Transverse colon (tissue), 4 donors: ENCODE data around the gene CADM1. TPM values are rescaled to one million over a fixed set of nuclear protein-coding genes. Genes with fewer than 3 reads are reported as not detected.

Experiments
- DNase-seq: peaks from one replicate; pipeline ENCODE4 v3.0.0-alpha.2; 2019
- H3K27ac ChIP-seq, 4 donors: fragments of 200-600 bp; sonication (generic); 2 replicates each; pipeline ENCODE4 v1.5.1; 2016 to 2018; ENCODE audit warnings: inconsistent platforms in 4 of 4
- H3K27me3 ChIP-seq: fragments of 200-600 bp; sonication (generic); 2 replicates; pipeline ENCODE4 v1.5.1; 2017; ENCODE audit warnings: inconsistent platforms
- H3K36me3 ChIP-seq, 4 donors: fragments of 200-600 bp; sonication (generic); 2 replicates each; pipeline ENCODE4 v1.5.1; 2017 to 2019; ENCODE audit warnings: inconsistent platforms in 4 of 4
- H3K4me1 ChIP-seq, 4 donors: fragments of 200-600 bp; sonication (generic); 2 replicates each; pipeline ENCODE4 v1.5.1; 2017 to 2020; ENCODE audit warnings: inconsistent platforms in 4 of 4
- H3K4me3 ChIP-seq, 4 donors: fragments of 200-600 bp; sonication (generic); 1 replicate in 1 of 4; 2 replicates in 3 of 4; pipeline versions ENCODE4 v1.5.1 to v1.6.1; 2017 to 2019; ENCODE audit warnings: inconsistent platforms in 4 of 4
- H3K9me3 ChIP-seq, 2 donors: fragments of 200-600 bp; sonication (generic); 2 replicates each; pipeline ENCODE4 v1.5.1; 2017 to 2019; ENCODE audit warnings: inconsistent platforms in 2 of 2
- EP300 ChIP-seq: sonication (generic); formaldehyde crosslinking; IDR thresholded peaks from one replicate; pipeline ENCODE4 v1.6.1; 2017; ENCODE audit warnings: antibody characterized with exemption, low read depth
- POLR2A ChIP-seq: fragments of 450-650 bp; IDR thresholded peaks from one replicate; pipeline ENCODE4 v1.6.1; 2016; ENCODE audit warnings: antibody characterized with exemption, mild to moderate bottlenecking, moderate library complexity
- POLR2AphosphoS5 ChIP-seq, 3 donors: sonication (generic); formaldehyde crosslinking; IDR thresholded peaks; one replicate each; pipeline ENCODE4 v1.6.1; 2016; ENCODE audit warnings: antibody characterized with exemption in 3 of 3
- WGBS, 2 donors: methylation state at CpG; one replicate each; pipeline ENCODE4 v1.1.5; 2018; ENCODE audit warnings: low coverage in 1 of 2; 5-methylcytosine and 5-hydroxymethylcytosine counted together
- in situ Hi-C, 4 donors: fragments of 200-750 bp; cut with MboI; loops; one replicate each; pipeline versions ENCODE4 v1.15.0 to v1.15.1; 2017; ENCODE audit warnings: low sequenced_read_pairs in 3 of 4, low pct_ligation_motif_present in 1 of 4, low pct_unique_long_range_greater_than_20kb in 1 of 4
- intact Hi-C: fragments of 100-400 bp; cut with DNase I; formaldehyde crosslinking; loops from one replicate; pipeline ENCODE4 v1.15.1; 2023; ENCODE audit warnings: low total_unique reads
- total RNA-seq, 4 donors: library from RNA; depleted of rRNA; stranded (reverse); fragments of >200 nt; gene quantifications; one replicate each; pipeline ENCODE4 v1.1.0, GENCODE V29; 2016
- TF ChIP-seq, protein P1 (sequence below), 5 experiments: fragments of 200-600 bp in 3 of 5; fragments of 450-650 bp in 2 of 5; sonication (generic) in 3 of 5; IDR thresholded peaks; 1 replicate in 2 of 5; 2 replicates in 3 of 5; pipeline ENCODE4 v1.5.1; 2016 to 2017; ENCODE audit warnings: antibody characterized with exemption in 5 of 5, inconsistent platforms in 3 of 5, mild to moderate bottlenecking in 2 of 5, moderate library complexity in 1 of 5

CADM1 gene
- total RNA-seq, 4 donors from 2014 or later = 2.8 to 6.4 (median 3.7) TPM

DNA sequence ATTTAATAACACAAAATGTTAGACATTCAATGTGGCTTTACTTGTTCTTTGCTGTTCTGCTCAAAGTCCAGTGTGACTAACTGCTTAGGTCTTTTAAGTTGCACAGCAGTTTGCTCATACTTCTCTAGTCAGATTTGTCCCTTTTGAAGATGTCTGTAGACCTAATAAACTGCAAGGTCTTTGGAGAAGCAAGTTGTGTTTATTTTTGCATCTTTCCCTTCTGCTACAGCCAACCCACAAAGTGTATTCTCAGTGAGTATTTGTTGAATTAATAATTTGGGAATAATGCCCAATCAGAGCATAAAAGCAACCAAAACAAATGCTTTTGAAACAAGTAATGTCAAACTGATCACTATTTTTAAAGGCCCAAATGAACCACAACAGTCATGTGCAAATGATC lies 312.5 kb downstream of the CADM1 start:
- no peaks in the 10 kb centered on the region for H3K4me1 ChIP-seq
- no peak overlapping the region for H3K27ac ChIP-seq
- in situ Hi-C loops (no loop called here), intact Hi-C loops (no loop called here)
- no peaks in the 10 kb centered on the region for H3K27me3 ChIP-seq
- DNase-seq = no peak
- no peaks in the 10 kb centered on the region for H3K9me3 ChIP-seq
- TF ChIP-seq POLR2A = no peak
- no peak for TF ChIP-seq EP300
- TF ChIP-seq, protein P1, sequence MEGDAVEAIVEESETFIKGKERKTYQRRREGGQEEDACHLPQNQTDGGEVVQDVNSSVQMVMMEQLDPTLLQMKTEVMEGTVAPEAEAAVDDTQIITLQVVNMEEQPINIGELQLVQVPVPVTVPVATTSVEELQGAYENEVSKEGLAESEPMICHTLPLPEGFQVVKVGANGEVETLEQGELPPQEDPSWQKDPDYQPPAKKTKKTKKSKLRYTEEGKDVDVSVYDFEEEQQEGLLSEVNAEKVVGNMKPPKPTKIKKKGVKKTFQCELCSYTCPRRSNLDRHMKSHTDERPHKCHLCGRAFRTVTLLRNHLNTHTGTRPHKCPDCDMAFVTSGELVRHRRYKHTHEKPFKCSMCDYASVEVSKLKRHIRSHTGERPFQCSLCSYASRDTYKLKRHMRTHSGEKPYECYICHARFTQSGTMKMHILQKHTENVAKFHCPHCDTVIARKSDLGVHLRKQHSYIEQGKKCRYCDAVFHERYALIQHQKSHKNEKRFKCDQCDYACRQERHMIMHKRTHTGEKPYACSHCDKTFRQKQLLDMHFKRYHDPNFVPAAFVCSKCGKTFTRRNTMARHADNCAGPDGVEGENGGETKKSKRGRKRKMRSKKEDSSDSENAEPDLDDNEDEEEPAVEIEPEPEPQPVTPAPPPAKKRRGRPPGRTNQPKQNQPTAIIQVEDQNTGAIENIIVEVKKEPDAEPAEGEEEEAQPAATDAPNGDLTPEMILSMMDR (IDR thresholded peaks at IDR 0.05) = no peak
- TF ChIP-seq POLR2AphosphoS5 (IDR thresholded peaks at IDR 0.05) = no peak
- H3K4me3 ChIP-seq = no peak overlapping the region
- H3K36me3 ChIP-seq = no peaks in the 10 kb centered on the region

DNA sequence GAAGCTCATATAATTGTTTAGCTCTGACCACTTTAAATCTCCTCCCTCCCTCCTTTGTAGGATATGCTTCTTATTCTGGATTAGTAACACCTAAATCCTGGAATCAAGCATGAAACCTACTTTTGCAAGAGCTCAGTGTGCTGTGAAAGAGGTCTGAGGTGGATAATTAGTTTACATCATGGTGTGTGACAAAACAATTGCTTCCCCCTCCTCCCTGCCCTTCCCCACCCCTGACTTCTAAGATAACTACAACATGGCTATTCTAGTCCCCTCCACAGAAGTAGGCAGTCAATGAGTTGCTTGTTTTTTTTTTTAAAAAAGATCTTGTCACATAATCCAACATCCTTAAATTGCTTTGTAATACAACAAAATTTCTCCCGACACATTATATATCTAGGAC lies 314.0 kb downstream of the CADM1 start:
- 80 to 93% methylated on average over 1 of the region's 1 CpG for WGBS, 2 donors
- in situ Hi-C loops (no loop called here), intact Hi-C loops (no loop called here)
- Histone ChIP-seq H3K27me3 (no peaks in the 10 kb centered on the region), H3K4me1 (no peaks in the 10 kb centered on the region), H3K27ac (no peak overlapping the region), H3K4me3 (no peak overlapping the region), H3K36me3 (no peaks in the 10 kb centered on the region), H3K9me3 (no peaks in the 10 kb centered on the region)
- TF ChIP-seq EP300 (no peak), POLR2AphosphoS5 (IDR thresholded peaks at IDR 0.05) (no peak), POLR2A (no peak)
- TF ChIP-seq, protein P1 (IDR thresholded peaks at IDR 0.05) = no peak
- no peak for DNase-seq

DNA sequence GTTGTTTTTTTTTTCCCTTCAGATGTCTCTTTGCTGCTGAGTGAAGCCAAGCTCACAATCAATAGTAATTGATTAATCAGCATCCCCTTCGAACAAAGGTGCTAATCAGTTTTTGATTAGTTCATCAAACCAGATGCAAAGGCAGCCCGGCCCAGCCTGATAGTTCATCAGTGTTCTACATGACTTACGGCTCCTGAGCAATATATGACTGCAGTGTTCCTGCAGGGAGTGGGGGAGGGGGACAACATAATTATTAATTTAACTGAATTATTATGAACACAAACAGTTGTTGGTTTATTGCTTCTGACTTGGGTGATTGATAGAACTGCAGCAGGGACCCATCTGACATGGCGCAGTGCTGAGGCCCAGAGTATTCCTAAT lies 315.3 kb downstream of the CADM1 start:
- no peak overlapping the region for H3K4me3 ChIP-seq
- WGBS, 2 donors = 96 to 100% methylated on average over 3 to 4 of the region's 4 CpGs
- no peaks in the 10 kb centered on the region for H3K9me3 ChIP-seq
- no peak overlapping the region for H3K27ac ChIP-seq
- TF ChIP-seq POLR2AphosphoS5 (IDR thresholded peaks at IDR 0.05) (no peak), POLR2A (no peak), EP300 (no peak)
- TF ChIP-seq, protein P1 (IDR thresholded peaks at IDR 0.05) = no peak
- in situ Hi-C loops = no loop called here
- H3K27me3 ChIP-seq = no peaks in the 10 kb centered on the region
- H3K36me3 ChIP-seq = no peaks in the 10 kb centered on the region
- intact Hi-C loops = no loop called here
- no peaks in the 10 kb centered on the region for H3K4me1 ChIP-seq
- no peak for DNase-seq

DNA sequence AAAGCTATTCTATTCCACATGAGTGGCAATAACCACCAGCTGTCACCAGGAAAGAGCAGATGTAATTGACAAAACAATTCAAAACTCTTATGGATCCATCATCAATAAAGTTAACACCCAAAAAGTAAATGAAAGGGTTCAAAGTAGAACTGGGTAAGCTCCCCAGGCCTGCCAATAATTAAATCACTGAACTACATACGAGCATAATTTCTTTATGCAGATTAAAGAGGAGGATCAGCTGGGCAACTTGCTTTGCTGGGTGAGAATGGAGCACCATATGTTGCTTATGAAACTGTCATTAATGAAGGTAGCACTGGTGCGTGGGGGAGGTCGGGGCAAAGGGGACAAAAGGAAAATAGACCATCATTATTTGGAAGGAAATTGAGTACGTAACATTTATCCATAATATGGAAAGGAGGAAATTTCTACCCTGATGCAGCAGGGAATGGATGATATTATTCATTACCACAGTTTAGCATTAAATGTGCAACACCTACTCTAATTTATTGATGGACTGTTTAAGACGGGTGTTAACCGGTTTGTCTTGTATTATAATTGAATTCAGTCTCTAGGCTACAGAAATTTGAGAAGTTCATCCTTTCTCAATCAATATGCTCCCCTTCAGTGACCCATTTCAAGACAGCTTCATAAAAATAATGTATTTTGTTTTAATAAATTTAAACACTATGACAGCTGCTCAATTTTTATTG lies 315.9 kb downstream of the CADM1 start:
- no peak for TF ChIP-seq POLR2AphosphoS5 (IDR thresholded peaks at IDR 0.05)
- Histone ChIP-seq H3K36me3 (no peaks in the 10 kb centered on the region), H3K4me3 (no peak overlapping the region), H3K27me3 (no peaks in the 10 kb centered on the region), H3K4me1 (no peaks in the 10 kb centered on the region), H3K9me3 (no peaks in the 10 kb centered on the region), H3K27ac (no peak overlapping the region)
- intact Hi-C loops (no loop called here), in situ Hi-C loops (no loop called here)
- DNase-seq = no peak
- 76 to 77% methylated on average over 6 of the region's 6 CpGs for WGBS, 2 donors

DNA sequence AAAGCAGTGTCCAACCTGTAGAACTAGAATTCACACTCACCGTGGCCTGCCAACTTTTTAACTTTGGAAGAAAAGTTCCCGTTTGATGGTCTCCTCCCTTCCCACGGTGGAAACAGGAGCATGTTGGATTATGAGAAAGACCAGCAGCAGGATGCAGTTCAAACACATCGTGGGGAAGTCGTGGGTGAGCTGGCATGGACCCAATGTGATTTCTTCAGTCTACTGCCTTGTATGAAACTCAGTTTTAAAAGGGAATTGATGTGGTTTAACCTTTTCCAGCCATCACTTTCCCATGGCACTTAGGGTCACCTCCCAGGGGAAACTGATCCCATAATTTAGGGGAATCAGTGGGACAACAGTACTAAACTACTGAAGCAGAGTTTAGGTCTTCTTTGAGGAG lies 318.3 kb downstream of the CADM1 start:
- DNase-seq = no peak
- in situ Hi-C loops (no loop called here), intact Hi-C loops (no loop called here)
- 55 to 77% methylated on average over 5 of the region's 5 CpGs for WGBS, 2 donors
- no peaks in the 10 kb centered on the region for H3K27me3 ChIP-seq
- H3K27ac ChIP-seq = no peak overlapping the region
- no peaks in the 10 kb centered on the region for H3K36me3 ChIP-seq
- H3K9me3 ChIP-seq = no peaks in the 10 kb centered on the region
- no peaks in the 10 kb centered on the region for H3K4me1 ChIP-seq
- no peak overlapping the region for H3K4me3 ChIP-seq
- TF ChIP-seq, protein P1 (IDR thresholded peaks at IDR 0.05) = no peak
- TF ChIP-seq EP300 (no peak), POLR2A (no peak), POLR2AphosphoS5 (IDR thresholded peaks at IDR 0.05) (no peak)
